Adrenal gland (tissue), 5 donors: ENCODE results near the gene NHEJ1.

ENCODE experiments used
- CTCF ChIP-seq, 6 experiments: fragments of 450-650 bp in 4 of 6; fragments of 200-600 bp in 2 of 6; sonication (generic) in 1 of 6; IDR thresholded peaks; 1 replicate in 5 of 6; 2 replicates in 1 of 6; pipeline versions ENCODE4 v1.5.1 to v1.8.0; 2016 to 2021; ENCODE audit warnings: antibody characterized with exemption in 6 of 6, mild to moderate bottlenecking in 2 of 6, moderate library complexity in 1 of 6
- POLR2A ChIP-seq, 2 donors: fragments of 450-650 bp; IDR thresholded peaks; one replicate each; pipeline ENCODE4 v1.6.1; 2017; ENCODE audit warnings: antibody characterized with exemption in 2 of 2, mild to moderate bottlenecking in 2 of 2, moderate library complexity in 1 of 2
- donor health status: DM: no; HTN: no; CAD: no.

- TF ChIP-seq POLR2A (IDR thresholded peaks at IDR 0.05) (no peak), CTCF (IDR thresholded peaks at IDR 0.05) (no peak)
Observed at GRCh38 chr2:219042750-219043149, 117.9 kb downstream of the NHEJ1 start.
